Skeletal muscle cell (primary cell): ENCODE measurements around the gene CHCHD10.
"Not testable (repeated sequence)": the region's sequence is repeated elsewhere in the genome, so short reads cannot be mapped to it uniquely, and the experiment has no call there.

Experiments
- DNase-seq: peaks from one replicate; pipeline ENCODE4 v3.0.0-alpha.2; 2010; ENCODE audit warnings: low read depth
- H3K4me3 ChIP-seq: 2 replicates; pipeline ENCODE4 v1.5.1; 2011; ENCODE audit warnings: low read depth, mild to moderate bottlenecking, control low read depth, low read length, moderate library complexity

Gene CHCHD10

DNA sequence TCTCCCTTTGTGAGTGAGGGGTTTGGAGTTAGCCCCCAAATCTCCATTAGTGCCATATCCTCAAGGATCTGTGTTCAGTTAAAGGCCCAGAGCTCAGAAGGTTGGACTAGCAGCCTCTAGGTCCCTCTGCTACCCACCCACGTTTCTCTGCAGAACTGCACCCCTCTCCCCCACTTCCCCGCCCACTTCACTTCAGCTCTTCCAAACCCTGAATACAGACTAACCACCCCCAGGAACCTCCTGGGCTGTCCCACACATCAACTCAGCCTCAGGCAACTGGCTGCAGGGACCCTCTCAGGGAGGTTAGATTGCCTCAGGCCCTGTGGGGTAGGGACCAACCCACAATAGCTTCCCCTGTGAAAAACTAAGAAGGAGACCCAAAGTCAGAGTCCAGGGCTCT is 14.4 kb downstream of the CHCHD10 start:
- no peak for DNase-seq
- H3K4me3 ChIP-seq = no peak overlapping the region

DNA sequence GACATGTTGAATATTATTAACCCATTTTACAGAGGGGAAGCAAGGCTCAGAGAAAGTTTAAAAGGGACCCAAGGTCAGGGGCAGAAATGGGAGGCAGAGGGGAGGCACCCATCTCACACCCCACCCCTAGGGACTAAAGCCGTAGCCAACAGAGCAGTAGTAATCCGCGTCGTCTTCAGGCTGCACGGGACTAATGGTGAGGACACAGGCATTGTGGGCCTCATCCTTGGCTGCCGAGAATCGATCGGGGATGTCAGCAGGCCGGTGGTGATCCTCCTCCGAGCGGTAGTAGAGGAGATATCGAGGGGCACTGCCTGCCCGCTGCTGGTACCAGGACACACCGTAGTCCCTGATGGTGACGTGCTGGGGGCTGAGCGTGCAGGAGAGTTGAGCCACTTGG is 15.0 kb downstream of the CHCHD10 start:
- no peak overlapping the region for H3K4me3 ChIP-seq

GRCh38 chr22:23752090-23752691 is 15.6 kb downstream of the CHCHD10 start:
- DNase-seq = no peak
- H3K4me3 ChIP-seq = no peak overlapping the region

More for the DNA sequence above, 15.0 kb downstream of the CHCHD10 start:
- DNase-seq = no peak

GRCh38 chr22:23751441-23751996 is 16.3 kb downstream of the CHCHD10 start:
- DNase-seq = no peak
- H3K4me3 ChIP-seq = peak overlapping the region; percentile 94

DNA sequence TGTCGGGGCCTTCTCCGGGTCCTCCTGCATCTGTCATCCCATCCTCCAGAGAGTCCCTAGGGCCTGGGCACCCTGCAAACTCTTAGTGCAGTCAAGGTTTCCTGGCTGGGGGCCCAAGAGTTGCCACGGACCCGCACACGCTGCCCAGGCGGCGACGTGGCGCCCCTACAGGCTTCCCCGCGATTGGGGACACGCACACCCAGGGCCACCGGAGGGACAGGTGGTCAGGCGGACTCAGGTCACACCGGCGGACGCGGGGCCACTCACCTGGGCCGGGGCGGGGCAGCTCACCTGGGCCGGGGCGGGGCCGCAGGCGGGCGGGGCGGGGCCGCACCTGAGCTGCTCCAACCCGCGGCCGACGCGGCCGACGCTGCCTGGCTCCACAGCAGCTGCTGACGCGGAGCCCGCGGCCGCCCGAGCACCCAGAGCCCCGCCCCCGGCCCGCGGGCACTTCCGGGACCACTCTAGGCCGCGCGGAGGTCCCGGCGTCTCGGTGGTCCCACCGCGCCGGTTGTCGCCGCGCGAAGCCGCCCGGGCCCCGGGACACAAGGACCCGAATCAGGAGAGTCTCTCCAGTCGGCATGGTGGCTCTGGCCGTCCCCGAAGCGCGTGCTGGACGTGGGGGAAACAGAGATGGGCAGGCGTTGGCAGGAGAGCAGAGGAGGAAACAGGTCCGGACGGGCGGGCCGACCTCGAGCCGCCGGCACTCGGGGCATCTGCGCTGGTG is 16.9 kb downstream of the CHCHD10 start, which contains the start of gene ZNF70:
Gene ZNF70, minus strand, starts transcription at position 399 of the 727 bp plus-strand sequence. CDS start 5,972 bp downstream, outside the sequence.
- H3K4me3 ChIP-seq = peak within 1 kb of the TSS; percentile 94
- DNase-seq = peak; percentile 48

DNA sequence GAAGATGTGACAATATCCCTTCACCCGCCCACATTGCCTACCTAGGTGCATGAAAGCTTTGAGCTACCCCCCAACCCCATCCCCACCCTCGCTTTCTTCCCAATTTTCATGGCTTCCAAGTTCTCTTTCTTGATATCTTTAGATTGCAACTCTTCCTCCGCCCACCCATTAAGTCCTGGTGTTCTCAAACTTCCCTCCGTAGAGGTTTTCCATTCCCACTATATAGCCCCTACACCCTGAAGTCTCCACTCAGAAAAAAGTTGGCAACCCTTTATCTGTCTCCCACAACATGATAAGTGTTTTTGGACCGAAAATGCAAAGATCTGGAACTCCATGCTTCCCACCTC is 17.4 kb downstream of the CHCHD10 start:
- no peak for DNase-seq

DNA sequence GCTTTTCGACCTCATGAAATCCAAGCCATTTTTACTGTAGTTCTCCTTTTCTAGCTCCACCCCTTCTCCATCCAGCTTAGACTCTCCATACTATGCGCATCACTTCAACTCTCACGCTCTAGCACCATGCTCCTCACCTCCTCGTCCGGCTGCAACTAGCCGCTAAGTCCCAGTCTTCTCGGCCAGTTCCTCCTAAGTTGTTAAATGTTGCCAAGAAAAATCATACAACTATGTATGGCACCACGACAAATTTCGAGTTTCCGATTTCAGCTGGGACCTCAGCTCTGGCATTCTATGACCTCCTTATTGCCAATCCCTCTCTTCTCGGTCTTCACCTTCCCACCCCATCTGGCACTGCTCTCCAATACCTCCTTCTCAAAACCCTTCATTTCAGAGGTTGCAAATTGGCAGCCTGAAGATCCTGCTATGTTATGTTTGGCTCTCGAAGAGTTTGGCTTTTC is 17.9 kb downstream of the CHCHD10 start:
- DNase-seq = no peak
- H3K4me3 ChIP-seq = peak overlapping the region; percentile 94

More for the DNA sequence above, 17.4 kb downstream of the CHCHD10 start:
- H3K4me3 ChIP-seq = peak overlapping the region; percentile 94

DNA sequence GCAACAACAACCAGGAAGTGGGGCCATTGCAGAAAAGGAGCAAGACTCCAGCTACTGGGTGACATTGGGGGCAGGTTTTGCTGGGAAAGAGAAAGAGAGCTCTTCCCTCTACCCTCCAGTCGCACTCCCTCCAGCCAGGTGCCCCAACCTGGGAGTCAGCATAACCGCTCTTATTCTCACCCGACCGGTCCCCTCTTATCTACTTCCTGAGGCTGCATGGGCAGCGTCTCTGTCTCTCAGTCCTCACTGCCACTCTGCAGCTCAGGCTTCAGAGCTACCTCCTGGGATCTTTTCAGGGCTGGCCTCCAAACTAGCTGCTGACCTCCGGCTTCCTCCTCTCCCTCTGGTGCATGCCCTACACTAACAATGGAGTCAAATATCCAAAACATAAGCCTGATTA is 22.0 kb downstream of the CHCHD10 start:
- H3K4me3 ChIP-seq = no peak overlapping the region
- DNase-seq = no peak

DNA sequence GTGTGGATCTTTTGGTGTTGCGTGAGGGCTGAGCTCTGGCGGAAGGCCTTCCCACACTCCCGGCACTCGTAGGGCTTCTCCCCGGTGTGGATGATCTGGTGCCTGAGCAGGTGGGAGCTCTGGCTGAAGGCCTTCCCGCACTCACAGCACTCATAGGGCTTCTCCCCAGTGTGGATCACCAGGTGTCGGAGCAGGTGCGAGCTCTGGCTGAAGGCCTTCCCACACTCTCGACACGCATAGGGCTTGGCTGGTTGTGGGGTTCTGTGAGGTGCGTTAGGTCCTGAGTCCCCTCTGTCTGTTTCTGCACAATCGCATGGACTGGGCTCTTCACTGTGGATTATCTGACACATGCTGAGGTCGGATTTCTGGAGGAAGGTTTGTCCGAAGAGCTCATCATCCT is 23.3 kb downstream of the CHCHD10 start:
- DNase-seq = no peak
- no peak overlapping the region for H3K4me3 ChIP-seq

DNA sequence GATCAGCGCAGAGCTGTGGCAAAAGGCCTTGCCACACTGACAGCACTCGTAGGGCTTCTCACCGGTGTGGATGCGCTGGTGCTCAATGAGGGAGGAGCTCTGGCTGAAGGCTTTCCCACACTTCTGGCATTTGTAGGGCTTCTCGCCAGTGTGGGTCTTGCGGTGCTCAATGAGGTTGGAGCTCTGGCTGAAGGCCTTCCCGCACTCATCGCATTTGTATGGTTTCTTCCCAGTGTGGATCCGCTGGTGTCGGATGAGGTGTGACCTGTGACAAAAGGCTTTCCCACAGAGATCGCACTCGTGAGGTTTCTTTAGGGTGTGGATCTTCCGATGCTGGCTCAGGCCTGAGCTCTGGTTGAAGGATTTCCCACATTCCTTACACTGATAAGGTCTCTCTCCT is 23.8 kb downstream of the CHCHD10 start:
- no peak overlapping the region for H3K4me3 ChIP-seq
- DNase-seq = no peak

- DNase-seq = no peak
- no peak overlapping the region for H3K4me3 ChIP-seq
Observed at GRCh38 chr22:23743303-23743705, 24.5 kb downstream of the CHCHD10 start.

- no peak for DNase-seq
Observed at GRCh38 chr22:23742505-23743264, 25.1 kb downstream of the CHCHD10 start.

GRCh38 chr22:23737696-23738095 is 30.1 kb downstream of the CHCHD10 start:
- no peak overlapping the region for H3K4me3 ChIP-seq
- DNase-seq = no peak

More at GRCh38 chr22:23742505-23743264, 25.1 kb downstream of the CHCHD10 start:
- no peak overlapping the region for H3K4me3 ChIP-seq

DNA sequence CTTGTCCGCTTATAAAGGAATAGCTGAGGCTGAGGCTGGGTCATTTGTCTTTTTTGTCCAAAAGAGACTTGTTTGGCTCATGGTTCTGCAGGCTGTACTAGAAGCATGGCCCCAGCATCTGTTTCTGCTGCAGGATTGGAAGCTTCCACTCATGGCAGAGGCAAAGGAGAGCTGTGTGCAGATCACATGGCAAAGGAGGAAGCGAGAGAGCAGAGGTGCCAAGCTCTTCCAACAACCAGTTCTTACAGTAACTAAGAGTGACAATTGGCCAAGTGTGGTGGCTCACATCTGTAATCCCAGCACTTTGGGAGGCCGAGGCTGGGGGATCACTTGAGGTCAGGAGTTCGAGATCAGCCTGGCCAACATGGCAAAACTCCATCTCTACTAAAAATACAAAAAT is 39.7 kb downstream of the CHCHD10 start:
- not testable (repeated sequence) for DNase-seq, H3K4me3 ChIP-seq

DNA sequence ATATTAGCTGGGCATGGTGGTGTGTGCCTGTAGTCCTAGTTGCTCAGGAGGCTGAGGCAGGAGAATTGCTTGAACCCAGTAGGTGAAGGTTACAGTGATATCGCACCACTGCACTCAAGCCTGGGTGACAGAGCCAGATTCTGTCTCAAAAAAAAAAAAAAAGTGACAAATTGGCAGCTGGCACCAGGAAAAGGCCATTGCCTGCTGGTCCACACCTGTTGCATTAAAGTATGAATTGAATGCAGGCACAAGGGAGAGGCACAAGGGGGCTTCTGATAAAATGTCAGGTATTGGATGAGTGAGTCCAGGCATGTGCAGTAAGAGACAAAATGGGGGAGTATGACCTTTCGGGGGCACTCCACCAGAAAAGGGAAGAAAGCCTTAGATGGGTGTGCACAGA is 45.0 kb downstream of the CHCHD10 start:
- no peak for DNase-seq
- H3K4me3 ChIP-seq = no peak overlapping the region

GRCh38 chr22:23722160-23722559 is 45.6 kb downstream of the CHCHD10 start:
- H3K4me3 ChIP-seq = no peak overlapping the region
- no peak for DNase-seq

GRCh38 chr22:23720855-23721254 is 46.9 kb downstream of the CHCHD10 start:
- DNase-seq = no peak
- no peak overlapping the region for H3K4me3 ChIP-seq

- H3K4me3 ChIP-seq = no peak overlapping the region
- no peak for DNase-seq
Observed at GRCh38 chr22:23718371-23719165, 49.2 kb downstream of the CHCHD10 start.
